Measurements from ENCODE around the gene CLBA1.

DNA sequence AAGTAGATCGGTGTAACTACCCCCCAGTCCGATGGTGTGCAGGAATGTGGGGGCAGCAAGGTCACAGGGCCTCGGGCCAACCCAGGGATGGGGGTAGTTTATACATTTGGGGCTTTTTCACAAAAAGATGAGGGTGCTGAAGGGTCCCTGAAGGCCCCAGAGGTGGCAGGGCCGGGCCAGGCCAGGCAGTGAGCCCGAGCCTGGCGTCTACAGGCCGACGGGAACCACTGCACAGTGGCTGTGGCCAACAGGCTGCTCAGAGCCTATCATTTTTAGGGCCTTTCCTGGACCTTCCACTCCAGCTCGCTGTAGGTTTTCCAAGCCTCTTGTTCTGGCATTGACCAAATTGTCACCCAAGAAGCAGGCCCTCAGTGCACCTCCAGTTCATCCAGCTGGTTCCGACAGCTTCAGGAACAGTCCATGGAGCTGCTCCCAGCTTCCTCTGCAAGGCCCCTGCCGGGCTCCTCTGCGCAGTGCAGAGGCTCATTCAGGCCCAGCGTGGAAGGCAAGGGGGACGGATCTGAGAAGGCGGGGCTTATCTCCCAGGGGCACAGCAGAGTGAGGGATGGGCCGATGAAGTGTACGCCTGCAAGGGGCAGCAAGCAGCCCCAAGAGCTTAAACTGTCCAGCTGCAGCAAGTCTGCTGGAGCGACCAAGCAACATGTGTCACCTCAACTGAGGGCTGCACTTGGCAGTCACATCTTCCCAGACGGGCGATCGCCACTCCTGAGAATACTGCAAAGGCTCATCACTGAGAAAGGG, 21.4 kb downstream of the CLBA1 start:
- TF ChIP-seq POLR2A (IDR thresholded peaks at IDR 0.05): no peak
- TF ChIP-seq, protein P1, sequence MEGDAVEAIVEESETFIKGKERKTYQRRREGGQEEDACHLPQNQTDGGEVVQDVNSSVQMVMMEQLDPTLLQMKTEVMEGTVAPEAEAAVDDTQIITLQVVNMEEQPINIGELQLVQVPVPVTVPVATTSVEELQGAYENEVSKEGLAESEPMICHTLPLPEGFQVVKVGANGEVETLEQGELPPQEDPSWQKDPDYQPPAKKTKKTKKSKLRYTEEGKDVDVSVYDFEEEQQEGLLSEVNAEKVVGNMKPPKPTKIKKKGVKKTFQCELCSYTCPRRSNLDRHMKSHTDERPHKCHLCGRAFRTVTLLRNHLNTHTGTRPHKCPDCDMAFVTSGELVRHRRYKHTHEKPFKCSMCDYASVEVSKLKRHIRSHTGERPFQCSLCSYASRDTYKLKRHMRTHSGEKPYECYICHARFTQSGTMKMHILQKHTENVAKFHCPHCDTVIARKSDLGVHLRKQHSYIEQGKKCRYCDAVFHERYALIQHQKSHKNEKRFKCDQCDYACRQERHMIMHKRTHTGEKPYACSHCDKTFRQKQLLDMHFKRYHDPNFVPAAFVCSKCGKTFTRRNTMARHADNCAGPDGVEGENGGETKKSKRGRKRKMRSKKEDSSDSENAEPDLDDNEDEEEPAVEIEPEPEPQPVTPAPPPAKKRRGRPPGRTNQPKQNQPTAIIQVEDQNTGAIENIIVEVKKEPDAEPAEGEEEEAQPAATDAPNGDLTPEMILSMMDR (IDR thresholded peaks at IDR 0.05): no peak
- no peak for TF ChIP-seq POLR2AphosphoS5 (IDR thresholded peaks at IDR 0.05; ENCODE audit: insufficient read depth in 1 of 2, low read depth in 1 of 2)

Measured in vagina (tissue), 2 donors.